Measurements from ENCODE around the gene SLC34A2.
"Not testable (repeated sequence)": the region's sequence is repeated elsewhere in the genome, so short reads cannot be mapped to it uniquely, and the experiment has no call there.

SLC34A2 gene

DNA sequence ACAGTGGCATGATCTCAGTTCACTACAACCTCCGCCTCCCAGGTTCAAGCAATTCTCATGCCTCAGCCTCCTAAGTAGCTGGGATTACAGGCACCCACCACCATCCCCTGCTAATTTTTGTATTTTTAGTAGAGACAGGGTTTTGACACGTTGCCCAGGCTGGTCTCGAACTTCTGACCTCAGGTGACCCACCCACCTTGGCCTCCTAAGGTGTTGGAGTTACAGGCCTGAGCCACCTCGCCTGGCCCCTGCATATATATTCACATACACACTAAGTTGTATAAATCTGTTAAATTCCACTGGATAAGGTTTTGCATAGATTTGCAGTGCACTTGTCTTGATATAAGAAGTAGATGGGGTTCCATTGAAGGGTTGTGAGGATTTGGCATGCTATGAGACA lies 5.8 kb downstream of the SLC34A2 start:
- DNase-seq, result not testable (repeated sequence)

DNA sequence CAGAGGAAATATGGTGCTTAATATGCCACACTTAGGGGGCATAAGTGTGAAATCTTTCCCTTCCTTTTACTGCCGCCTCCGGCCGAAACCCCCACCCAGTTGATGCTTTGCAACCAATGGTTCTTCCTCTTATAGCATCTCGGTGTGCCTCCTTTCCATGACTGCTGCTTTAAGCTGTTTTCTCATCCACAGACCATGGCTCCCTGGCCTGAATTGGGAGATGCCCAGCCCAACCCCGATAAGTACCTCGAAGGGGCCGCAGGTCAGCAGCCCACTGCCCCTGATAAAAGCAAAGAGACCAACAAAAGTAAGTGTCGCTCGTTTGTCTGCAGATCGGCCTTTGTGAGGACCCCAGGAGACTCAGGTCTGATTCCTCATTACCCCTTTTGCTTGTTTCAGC lies 6.7 kb downstream of the SLC34A2 start:
- no peak for DNase-seq

DNA sequence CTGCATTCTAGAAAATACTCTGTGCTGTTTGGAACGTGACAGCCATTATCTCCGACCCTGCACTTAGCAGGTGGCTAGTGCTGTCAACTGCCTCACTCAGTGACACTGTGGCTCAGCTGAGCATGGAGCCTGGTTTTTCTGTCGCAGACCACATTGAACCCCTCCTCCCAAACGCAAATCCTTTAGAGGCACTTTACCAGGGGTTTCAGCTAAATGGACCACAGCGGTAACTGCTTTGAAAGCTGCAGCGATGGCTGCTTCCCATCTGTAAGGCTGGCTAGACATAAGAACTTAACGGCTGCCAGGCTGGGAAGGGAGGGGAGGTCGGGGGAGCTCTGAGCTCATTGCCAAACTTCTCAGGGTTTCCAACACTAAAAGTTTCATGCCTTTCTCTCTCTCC lies 8.1 kb downstream of the SLC34A2 start:
- DNase-seq, result no peak

DNA sequence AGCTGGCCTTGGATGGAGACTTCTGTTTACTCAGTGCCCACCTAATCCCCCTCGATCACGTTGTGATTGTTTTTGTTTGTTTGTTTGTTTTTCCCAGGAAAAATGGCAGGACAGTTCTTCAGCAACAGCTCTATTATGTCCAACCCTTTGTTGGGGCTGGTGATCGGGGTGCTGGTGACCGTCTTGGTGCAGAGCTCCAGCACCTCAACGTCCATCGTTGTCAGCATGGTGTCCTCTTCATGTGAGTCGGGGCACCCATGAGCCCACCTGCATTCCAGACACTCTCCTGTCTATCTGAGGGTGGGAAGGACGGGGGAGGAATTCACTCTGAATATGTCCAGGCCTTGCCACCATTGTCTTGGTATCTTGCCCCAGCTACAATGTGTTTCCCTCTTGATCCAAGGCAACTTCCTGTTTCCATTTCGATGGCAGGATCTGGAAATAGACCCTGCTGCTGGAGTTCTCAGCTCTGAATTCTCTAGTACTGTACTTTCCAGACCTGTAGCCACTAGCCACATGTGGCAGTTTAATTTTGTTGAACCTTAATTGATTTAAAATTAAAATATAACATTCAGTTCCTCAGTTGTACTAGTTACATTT lies 10.5 kb downstream of the SLC34A2 start:
- no peak for DNase-seq

DNA sequence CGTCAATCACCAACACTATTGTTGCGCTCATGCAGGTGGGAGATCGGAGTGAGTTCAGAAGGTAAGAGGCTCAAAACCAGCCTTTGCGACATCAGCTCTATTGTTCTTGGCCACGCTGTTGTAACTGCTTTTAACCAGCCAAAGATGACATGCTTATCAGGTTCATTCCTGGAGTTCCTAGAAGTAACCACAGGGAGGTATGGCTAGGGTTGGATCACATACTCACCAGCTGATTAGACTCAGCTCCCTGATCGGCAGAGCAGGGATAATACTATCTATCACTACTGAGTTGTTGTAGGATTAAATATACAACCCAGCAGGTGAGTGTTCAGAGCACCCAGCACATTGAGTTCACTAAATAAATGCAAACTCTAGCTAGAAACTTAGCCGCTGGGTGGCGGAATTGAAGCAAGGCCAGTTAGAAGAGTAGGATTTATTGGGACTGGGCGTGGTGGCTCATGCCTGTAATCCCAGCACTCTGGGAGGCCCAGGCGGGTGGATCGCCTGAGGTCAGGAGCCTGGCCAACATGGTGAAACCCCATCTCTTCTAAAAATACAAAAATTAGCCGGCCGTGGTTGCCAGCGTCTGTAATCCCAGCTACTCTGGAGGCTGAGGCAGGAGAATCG lies 12.4 kb downstream of the SLC34A2 start:
- DNase-seq, result no peak

DNA sequence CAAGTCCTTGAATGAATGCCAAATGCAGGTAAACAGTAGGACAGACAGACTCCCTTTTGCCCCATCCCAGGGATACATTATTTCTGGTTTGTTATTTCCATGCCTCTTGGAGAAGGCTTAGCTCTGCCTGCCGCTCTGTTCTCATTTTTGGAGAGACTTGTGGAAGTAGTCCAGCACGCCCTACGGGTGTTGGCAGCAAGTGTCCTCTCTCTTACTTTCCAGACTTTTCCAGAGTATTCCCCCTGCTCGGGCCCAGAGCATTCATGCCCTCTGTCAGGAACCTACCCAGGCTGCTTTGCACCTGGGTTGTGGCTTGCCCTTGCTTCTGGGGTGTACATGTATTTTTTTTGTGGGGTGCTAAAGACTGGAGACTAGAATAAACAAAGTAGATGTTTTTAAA lies 15.3 kb downstream of the SLC34A2 start:
- DNase-seq, result no peak

DNA sequence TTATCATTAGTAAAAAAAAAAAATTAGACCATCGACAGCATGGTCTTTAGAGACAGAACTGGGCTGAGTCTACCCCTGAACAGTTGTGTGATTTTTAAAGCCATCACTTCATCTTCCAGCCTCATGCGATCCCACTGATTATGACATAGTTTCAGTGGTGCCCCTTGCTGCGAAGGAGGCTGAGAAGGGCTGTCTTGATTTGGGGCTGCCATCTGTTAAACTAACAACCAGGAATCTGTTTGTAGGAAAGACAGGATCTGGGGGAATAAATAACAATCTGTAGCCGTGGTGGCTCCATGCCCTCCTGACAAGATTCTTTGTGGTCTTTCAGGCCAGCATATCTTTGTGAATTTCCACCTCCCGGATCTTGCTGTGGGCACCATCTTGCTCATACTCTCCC lies 17.1 kb downstream of the SLC34A2 start:
- DNase-seq, result no peak

DNA sequence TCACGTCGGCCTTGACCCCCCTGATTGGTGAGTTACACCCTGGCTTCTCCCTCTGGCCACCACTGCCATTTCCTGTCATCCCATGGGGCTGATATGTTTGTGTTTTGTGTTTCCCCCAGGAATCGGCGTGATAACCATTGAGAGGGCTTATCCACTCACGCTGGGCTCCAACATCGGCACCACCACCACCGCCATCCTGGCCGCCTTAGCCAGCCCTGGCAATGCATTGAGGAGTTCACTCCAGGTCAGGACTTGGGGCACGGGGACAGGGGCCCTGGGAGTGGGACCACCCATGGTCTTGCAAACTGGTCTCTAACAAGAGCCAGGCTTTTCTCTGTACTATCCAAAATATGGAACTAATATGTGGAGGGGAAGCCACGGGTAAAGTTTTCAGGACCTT lies 18.7 kb downstream of the SLC34A2 start:
- no peak for DNase-seq

DNA sequence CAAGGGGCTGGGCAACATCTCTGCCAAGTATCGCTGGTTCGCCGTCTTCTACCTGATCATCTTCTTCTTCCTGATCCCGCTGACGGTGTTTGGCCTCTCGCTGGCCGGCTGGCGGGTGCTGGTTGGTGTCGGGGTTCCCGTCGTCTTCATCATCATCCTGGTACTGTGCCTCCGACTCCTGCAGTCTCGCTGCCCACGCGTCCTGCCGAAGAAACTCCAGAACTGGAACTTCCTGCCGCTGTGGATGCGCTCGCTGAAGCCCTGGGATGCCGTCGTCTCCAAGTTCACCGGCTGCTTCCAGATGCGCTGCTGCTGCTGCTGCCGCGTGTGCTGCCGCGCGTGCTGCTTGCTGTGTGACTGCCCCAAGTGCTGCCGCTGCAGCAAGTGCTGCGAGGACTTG lies 20.6 kb downstream of the SLC34A2 start:
- DNase-seq, result no peak

DNA sequence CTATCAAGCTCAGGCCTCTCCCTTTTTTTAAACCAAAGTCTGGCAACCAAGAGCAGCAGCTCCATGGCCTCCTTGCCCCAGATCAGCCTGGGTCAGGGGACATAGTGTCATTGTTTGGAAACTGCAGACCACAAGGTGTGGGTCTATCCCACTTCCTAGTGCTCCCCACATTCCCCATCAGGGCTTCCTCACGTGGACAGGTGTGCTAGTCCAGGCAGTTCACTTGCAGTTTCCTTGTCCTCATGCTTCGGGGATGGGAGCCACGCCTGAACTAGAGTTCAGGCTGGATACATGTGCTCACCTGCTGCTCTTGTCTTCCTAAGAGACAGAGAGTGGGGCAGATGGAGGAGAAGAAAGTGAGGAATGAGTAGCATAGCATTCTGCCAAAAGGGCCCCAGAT lies 21.5 kb downstream of the SLC34A2 start:
- no peak for DNase-seq

DNA sequence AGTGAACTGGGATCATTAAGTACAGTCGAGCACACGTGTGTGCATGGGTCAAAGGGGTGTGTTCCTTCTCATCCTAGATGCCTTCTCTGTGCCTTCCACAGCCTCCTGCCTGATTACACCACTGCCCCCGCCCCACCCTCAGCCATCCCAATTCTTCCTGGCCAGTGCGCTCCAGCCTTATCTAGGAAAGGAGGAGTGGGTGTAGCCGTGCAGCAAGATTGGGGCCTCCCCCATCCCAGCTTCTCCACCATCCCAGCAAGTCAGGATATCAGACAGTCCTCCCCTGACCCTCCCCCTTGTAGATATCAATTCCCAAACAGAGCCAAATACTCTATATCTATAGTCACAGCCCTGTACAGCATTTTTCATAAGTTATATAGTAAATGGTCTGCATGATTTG lies 22.3 kb downstream of the SLC34A2 start:
- DNase-seq, result no peak

DNA sequence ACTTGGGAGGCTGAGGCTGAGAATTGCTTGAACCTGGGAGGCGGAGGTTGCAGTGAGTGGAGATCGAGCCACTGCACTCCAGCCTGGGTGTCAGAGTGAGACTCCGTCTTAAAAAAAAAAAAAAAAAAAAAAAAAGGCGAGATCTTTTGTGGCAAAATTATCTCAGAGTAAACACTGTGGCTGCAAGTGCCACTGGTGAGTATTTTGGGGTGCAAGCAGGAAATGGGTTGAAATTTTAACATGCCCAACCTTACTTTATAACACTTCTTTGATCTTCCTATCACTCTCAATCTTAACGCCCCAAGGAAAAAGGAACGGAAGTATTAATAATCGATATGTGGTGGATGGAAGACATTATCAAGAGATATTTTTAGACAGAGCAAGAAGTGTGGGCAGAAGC lies 32.1 kb downstream of the SLC34A2 start:
- no peak for DNase-seq

DNA sequence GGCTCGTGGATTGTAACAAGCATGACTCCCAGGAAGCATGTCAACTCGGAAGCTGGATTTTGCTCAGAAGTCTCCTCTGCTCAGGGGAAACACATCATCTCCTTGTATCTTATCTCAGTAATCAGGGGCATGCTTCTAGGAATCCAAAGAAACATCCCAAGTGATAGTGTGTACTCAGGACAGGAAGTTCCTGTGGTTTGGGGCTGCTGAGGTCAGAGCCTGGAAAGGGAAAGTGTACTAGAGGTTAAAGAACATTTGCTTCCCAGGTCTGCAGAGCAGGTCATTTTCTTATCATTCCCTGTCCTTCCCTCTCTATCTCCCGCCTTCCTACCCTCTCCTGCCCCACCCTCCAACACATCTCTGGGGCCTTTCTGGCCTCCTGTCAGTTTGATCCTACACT lies 38.8 kb downstream of the SLC34A2 start:
- DNase-seq, result no peak

DNA sequence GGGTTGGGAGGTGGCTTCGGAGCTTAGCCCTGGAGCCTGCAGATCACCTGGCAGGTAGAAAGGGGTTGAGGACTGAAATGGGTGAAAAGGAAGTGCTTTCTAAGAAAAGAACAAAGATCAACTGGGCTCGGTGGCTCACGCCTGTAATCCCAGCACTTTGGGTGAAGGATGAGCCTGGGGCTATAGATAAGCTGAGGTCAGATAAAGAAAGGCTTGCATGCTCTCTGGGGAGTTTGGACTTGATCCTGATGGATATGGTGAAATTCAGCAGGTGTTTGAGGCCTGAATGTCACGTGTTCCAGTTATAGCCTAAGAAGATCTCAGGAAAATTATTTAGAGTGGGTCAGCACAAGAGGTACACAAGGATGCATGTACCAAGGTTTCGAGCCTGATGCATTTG lies 40.8 kb downstream of the SLC34A2 start:
- no peak for DNase-seq

DNA sequence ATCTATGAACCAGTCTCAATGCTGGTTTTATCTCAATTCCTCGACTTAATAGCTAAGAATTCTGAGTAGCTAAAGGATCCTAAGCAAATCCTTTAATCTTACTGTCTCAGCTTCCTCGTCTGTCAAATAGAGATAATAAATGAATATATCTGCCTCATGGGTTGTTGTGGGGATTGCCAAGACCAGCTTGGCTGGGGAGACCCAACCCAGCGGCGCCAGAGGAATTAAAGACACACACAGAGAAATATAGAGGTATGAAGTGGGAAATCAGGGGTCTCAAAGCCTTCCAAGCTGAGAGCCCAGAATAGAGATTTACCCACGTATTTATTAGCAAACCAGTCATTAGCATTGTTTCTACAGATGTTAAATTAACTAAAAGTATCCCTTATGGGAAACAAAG lies 41.9 kb downstream of the SLC34A2 start:
- DNase-seq, result no peak

DNA sequence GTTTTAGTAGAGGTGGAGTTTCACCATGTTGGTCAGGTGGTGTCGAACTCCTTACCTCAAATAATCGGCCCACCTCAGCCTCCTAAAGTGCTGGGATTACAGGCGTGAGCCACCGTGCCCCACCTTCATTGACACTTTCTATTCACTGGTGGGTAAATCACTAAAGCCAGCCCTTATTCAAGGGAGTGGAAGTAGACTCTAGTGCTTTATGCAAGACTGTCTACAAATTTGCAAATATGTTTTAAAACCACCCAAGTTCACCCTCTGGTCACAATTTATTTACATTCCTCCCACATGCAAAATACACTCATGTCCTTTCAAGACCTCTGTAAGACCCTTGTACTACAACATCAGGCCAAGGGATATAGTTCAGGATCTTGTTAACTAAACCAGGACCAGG lies 45.0 kb downstream of the SLC34A2 start:
- no peak for DNase-seq

DNA sequence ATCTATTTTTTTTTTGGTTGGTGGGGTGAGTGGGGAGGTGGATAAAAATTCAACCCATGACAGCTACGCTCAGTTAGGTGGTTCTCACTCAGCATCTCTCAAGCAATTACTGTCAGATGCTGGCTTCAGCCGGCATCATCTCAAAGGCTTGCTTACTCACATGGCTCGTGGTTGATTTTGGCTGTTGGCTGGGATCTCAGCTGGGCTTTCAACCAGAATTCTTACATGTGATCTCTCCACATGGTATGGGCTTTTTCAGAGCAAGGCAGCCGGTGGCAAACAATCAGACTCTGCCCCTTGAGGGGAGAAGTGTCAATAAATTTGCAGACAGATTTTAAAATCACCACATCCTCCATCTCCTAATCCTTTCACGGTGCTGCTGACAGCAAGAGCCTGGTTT lies 47.2 kb downstream of the SLC34A2 start:
- DNase-seq, result no peak

DNA sequence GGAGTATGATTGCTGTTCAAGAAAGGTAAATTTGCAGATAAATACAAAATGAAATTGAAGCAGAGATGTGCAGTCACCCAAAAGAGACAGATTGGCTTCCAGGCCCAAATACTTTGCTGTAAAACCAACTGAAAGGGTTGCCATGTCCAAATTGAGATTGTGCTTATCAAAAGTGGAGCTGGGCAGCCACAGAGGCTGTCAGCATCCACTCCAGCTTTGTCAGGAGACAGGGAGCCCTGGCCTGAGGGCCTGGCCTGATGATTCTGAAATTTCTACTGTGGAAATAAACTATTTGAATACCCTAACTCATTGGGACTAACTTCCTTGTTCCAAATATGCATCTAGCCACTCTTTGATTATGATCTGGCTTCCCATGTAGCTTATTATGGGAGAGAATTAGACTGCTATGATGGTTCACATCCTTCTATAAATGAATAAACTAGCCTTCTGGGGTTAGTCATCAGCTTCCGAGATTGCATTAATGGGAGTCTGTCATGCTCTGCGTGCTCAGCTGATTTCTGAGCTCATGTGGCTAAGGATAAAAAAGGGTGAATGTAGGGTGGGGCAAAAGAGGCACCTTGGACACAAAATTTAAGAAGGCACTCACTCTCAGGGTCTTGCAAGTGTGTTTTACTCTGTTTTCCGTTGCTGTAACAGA lies 48.2 kb downstream of the SLC34A2 start:
- DNase-seq, result no peak

DNA sequence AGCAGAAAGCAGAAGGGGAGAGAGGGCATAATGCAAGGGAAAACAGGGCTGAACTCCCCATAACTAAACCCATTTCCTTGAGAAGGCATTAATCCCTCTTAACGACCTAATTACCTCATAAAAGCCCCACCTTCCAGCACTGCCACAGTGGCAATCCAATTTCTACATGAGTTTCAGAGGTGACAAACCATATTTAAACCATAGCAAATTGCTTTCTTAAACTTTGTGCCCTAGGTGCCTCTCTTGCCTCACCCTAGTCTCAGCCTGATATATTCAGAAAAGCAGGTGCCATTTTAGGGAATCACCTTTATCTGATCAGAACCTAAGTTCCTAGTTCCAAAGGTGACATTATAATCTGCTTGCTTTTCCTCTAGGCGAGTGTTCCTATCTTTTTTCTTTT lies 48.9 kb downstream of the SLC34A2 start:
- DNase-seq, result no peak

DNA sequence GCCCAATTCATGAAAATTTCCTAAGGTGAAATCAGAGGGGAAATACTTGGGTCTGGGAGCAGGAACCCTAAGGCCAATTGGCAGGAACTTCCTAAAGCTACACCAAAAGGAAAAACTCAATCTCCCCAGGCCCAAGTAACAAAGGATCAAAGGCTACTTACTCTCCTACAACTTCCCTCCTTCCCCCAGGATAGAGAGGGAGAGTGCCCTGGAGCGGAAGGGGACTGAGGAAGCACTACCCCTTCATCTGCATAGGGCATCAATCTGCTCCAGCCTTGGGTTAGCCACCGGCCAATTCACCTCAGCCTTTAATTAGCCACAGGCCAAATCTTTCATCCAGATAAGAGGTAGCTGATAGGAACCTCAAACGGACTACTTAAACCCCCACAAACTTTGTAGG lies 55.0 kb downstream of the SLC34A2 start:
- no peak for DNase-seq

DNA sequence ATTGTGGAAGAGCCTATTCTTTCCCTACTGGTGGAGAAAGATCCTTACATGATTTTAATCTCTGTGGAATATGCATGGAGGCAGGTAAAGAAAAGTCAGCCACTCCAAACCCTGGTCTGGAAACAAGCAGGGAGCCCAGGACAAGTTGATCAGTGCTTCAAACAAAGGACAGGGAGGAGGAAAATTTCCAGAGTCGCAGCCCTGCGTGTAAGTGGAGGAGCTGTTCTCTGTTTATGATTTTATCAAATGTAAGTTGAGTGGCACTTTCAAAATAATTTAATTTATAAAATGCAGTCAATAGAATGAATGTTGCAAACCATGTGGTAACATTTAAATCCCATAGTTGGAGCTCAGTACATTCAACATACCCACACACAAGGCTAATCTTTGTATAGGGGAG lies 57.0 kb downstream of the SLC34A2 start:
- no peak for DNase-seq

DNA sequence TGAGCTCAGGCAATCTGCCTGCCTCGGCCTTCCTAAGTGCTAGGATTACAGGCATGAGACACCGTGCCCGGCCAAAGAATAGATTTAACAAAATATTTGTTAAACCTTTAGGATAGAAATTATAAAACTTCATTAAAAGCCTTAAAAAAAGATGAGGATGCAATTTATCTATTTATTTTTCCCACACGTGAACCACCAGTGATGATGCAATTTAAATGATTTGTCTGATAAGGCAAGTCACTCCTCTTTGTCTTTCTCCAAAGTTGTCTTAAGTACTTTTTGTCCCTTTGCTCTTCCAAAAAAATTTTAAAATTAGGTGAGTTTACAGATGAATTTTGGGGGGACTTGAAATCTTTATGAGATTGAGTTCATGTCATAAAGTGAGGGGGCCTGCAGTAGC lies 58.2 kb downstream of the SLC34A2 start:
- DNase-seq, result no peak

DNA sequence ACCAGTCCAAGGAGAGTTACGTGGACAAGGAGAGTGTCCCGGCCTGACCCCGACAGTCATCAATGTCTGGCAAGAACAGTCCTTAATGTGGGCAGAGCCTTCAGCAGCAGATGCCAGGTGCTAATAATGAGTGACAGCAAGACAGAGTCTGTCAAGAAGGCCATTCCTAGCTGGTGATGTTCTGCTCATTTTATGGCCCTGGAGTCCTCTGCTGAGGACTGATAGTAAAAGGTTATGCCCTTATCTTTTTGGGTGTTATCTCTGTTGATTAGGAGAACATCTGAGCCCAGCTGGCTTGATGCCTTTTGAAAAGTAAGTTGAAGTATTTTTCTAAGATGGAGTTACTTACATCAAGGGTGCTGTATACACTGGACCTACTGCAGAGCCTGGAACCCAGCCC lies 67.3 kb downstream of the SLC34A2 start:
- no peak for DNase-seq

DNA sequence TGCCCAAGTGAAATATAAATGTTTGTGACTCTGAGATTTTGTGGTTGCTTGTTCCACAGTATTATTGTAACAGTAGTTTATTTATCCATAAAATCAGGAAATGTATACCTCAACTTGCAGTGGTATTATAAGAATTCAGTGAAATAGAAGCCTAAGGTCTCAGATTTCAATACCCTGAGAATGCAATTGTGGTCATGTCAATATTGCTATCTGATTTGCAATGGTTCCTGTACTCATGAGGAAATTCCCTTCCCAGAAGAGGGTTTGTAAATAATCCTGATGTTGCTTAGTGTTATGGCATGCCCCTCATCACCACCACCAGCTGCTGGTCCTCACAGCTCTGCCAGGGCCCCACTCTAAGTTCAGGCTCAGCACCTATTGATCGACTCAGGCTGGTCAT lies 67.8 kb downstream of the SLC34A2 start:
- DNase-seq, result peak; percentile 32

DNA sequence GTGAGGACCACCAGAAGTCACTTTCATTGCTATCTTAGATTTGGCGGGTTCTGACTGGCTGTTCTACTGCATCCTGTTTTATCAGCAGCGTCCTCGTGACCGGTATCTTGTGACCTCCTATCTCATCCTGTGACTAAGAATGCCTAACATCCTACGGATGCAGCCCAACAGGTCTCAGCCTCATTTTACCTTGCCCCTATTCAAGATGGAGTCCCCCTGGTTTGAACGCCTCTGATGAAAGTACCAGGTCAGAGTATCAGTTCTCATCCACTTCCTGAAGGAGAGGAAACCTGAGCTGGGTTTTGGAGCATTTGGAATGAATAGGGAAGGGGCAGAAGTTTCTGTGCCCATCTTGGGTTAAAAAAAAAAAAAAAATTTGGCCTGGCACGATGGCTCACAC lies 70.2 kb downstream of the SLC34A2 start:
- no peak for DNase-seq

Data from DMS53 (cell line).